Erythroblast (primary cell): Measurements from ENCODE around the gene RTP5.

ENCODE experiments used
- GATA1 ChIP-seq: IDR thresholded peaks from 2 replicates; pipeline ENCODE4 v1.6.1; 2011; ENCODE audit warnings: low read depth, mild to moderate bottlenecking, control low read depth, low read length, moderate library complexity
- POLR2A ChIP-seq: IDR thresholded peaks from 2 replicates; pipeline ENCODE4 v1.6.1; 2011; ENCODE audit warnings: mild to moderate bottlenecking, low read length

DNA sequence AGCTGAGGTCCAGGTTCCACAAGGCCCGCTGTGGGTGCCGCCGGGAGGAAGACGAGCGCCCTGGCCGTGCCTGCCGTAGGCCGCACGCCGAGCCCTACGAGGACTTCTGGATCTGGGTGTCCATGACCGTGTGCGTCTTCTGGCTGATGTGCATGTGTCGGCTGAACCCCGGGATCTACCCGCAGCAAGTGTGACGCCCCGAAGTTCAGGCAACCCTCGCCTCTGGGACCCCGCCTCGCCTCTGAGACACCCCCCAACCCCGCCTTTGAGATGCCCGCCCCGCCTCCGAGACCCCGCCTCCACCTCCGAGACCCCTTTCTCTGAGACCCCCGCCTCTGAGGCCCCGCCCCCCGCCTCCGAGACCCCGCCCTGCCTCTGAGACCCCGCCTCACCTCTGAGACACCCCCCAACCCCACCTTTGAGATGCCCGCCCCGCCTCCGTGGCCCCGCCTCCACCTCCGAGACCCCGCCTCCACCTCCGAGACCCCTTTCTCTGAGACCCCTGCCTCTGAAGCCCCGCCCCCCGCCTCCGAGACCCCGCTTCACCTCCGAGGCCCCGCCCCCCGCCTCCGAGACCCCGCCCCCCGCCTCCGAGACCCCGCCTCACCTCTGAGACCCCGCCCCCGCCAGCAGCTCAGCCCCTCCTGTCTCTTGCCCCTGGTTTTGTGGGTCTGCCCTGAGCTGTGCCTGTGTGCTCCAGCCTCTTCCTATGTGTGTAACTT lies 3.7 kb downstream of the RTP5 start:
- TF ChIP-seq POLR2A (no peak), GATA1 (no peak)
